H9 (cell line): ENCODE results near the gene ARHGAP45. TPM values are rescaled to one million over a fixed set of nuclear protein-coding genes. Genes with fewer than 3 reads are reported as not detected.
A peak's percentile ranks its signal among the peaks of the same experiment; 100 is the strongest.

Source experiments
- DNase-seq: peaks from one replicate; pipeline ENCODE4 v3.0.0-alpha.2; 2017
- H2AFZ ChIP-seq: one replicate; pipeline ENCODE4 v1.6.1; 2013; ENCODE audit warnings: mild to moderate bottlenecking, low read length, control low read depth, moderate library complexity
- H2AK5ac ChIP-seq: 2 replicates; pipeline ENCODE4 v1.6.1; 2013; ENCODE audit warnings: low read length, control low read depth, mixed read lengths; ENCODE audit not compliant: insufficient read length
- H2BK120ac ChIP-seq: one replicate; pipeline ENCODE4 v1.6.1; 2013; ENCODE audit warnings: low read depth, mild to moderate bottlenecking, low read length, control low read depth, inconsistent platforms; ENCODE audit not compliant: poor library complexity, severe bottlenecking
- H2BK12ac ChIP-seq: 2 replicates; pipeline ENCODE4 v1.6.1; 2013; ENCODE audit warnings: low read length, control low read depth, mixed read lengths, low read depth; ENCODE audit not compliant: insufficient read length
- H2BK15ac ChIP-seq: 2 replicates; pipeline ENCODE4 v1.6.1; 2013; ENCODE audit warnings: low read depth, low read length, control low read depth
- H2BK20ac ChIP-seq: one replicate; pipeline ENCODE4 v1.6.1; 2013; ENCODE audit warnings: low read depth, mild to moderate bottlenecking, low read length, control low read depth, inconsistent platforms; ENCODE audit not compliant: poor library complexity, severe bottlenecking
- H2BK5ac ChIP-seq: 2 replicates; pipeline ENCODE4 v1.6.1; 2013; ENCODE audit warnings: low read length, control low read depth, mixed read lengths; ENCODE audit not compliant: insufficient read length
- H3K14ac ChIP-seq: 2 replicates; pipeline ENCODE4 v1.6.1; 2013; ENCODE audit warnings: low read length, control low read depth; ENCODE audit not compliant: insufficient read depth
- H3K18ac ChIP-seq: 2 replicates; pipeline ENCODE4 v1.6.1; 2013; ENCODE audit warnings: low read depth, mild to moderate bottlenecking, mixed read lengths, low read length, control low read depth; ENCODE audit not compliant: insufficient read length
- H3K23ac ChIP-seq: 2 replicates; pipeline ENCODE4 v1.6.1; 2013; ENCODE audit warnings: low read length, control low read depth, mixed read lengths, low read depth; ENCODE audit not compliant: insufficient read length
- H3K23me2 ChIP-seq: 2 replicates; pipeline ENCODE4 v1.6.1; 2013; ENCODE audit warnings: low read depth, mild to moderate bottlenecking, mixed read lengths, low read length, control low read depth; ENCODE audit not compliant: insufficient read length, poor library complexity, severe bottlenecking
- H3K27ac ChIP-seq: 2 replicates; pipeline ENCODE4 v1.5.1; 2013; ENCODE audit warnings: low read length, control low read depth, mixed read lengths, low read depth; ENCODE audit not compliant: insufficient read length
- H3K27me3 ChIP-seq: 2 replicates; pipeline ENCODE4 v1.6.1; 2013; ENCODE audit warnings: low read length, control low read depth, inconsistent platforms; ENCODE audit not compliant: insufficient read depth
- H3K4ac ChIP-seq: 2 replicates; pipeline ENCODE4 v1.6.1; 2013; ENCODE audit warnings: low read depth, mild to moderate bottlenecking, control low read depth, inconsistent platforms, low read length, moderate library complexity
- H3K4me1 ChIP-seq: 2 replicates; pipeline ENCODE4 v1.6.1; 2013; ENCODE audit warnings: low read length, control low read depth, inconsistent platforms; ENCODE audit not compliant: insufficient read depth
- H3K4me2 ChIP-seq: 2 replicates; pipeline ENCODE4 v1.6.1; 2013; ENCODE audit warnings: low read length, control low read depth, mixed read lengths; ENCODE audit not compliant: insufficient read length, insufficient read depth
- H3K56ac ChIP-seq: 2 replicates; pipeline ENCODE4 v1.6.1; 2013; ENCODE audit warnings: low read depth, mild to moderate bottlenecking, mixed read lengths, low read length, control low read depth; ENCODE audit not compliant: insufficient read length
- H3K79me1 ChIP-seq: 2 replicates; pipeline ENCODE4 v1.6.1; 2013; ENCODE audit warnings: low read depth, mild to moderate bottlenecking, moderate library complexity, low read length, control low read depth, inconsistent platforms; ENCODE audit not compliant: insufficient read depth, poor library complexity, severe bottlenecking
- H3K79me2 ChIP-seq: 2 replicates; pipeline ENCODE4 v1.6.1; 2013; ENCODE audit warnings: low read length, control low read depth, inconsistent platforms; ENCODE audit not compliant: insufficient read depth
- H3K9ac ChIP-seq: 2 replicates; pipeline ENCODE4 v1.6.1; 2013; ENCODE audit warnings: low read length, control low read depth, mixed read lengths; ENCODE audit not compliant: insufficient read length; ENCODE audit errors: extremely low read depth
- H3K9me3 ChIP-seq: one replicate; pipeline ENCODE4 v1.6.1; 2013; ENCODE audit warnings: low read depth, low read length, inconsistent platforms; ENCODE audit not compliant: control insufficient read depth
- H3T11ph ChIP-seq: one replicate; pipeline ENCODE4 v1.6.1; 2013; ENCODE audit warnings: mild to moderate bottlenecking, low read length, control low read depth, inconsistent platforms
- H4K20me1 ChIP-seq: one replicate; pipeline ENCODE4 v1.6.1; 2013; ENCODE audit not compliant: control insufficient read depth, insufficient read length, insufficient read depth
- H4K5ac ChIP-seq: 2 replicates; pipeline ENCODE4 v1.6.1; 2013; ENCODE audit warnings: low read depth, mild to moderate bottlenecking, mixed read lengths, low read length, control low read depth; ENCODE audit not compliant: insufficient read length
- H4K8ac ChIP-seq: replicated peaks from 2 replicates; pipeline ENCODE4 v1.6.1; 2013; ENCODE audit warnings: low read length, control low read depth, mixed read lengths, low read depth; ENCODE audit not compliant: insufficient read length
- H4K91ac ChIP-seq: 2 replicates; pipeline ENCODE4 v1.6.1; 2013; ENCODE audit warnings: low read depth, mild to moderate bottlenecking, moderate library complexity, mixed read lengths, low read length, control low read depth; ENCODE audit not compliant: insufficient read length
- H3K27ac Mint-ChIP-seq, 3 experiments: 2 replicates in 2 of 3; 3 replicates in 1 of 3; pipeline ENCODE4 v1.8.0; 2020 to 2021; ENCODE audit warnings: mixed read lengths in 3 of 3, mild to moderate bottlenecking in 1 of 3, moderate library complexity in 1 of 3
- H3K27me3 Mint-ChIP-seq: 2 replicates; pipeline ENCODE4 v1.8.0; 2021; ENCODE audit warnings: low read depth, mild to moderate bottlenecking, moderate library complexity, mixed read lengths
- H3K36me3 Mint-ChIP-seq, 3 experiments: 2 replicates in 2 of 3; 3 replicates in 1 of 3; pipeline ENCODE4 v1.8.0; 2020 to 2021; ENCODE audit warnings: low read depth in 3 of 3, mixed read lengths in 3 of 3; ENCODE audit not compliant: insufficient read depth in 1 of 3
- H3K4me1 Mint-ChIP-seq, 2 experiments: 2 replicates each; pipeline ENCODE4 v1.8.0; 2020; ENCODE audit warnings: mixed read lengths in 2 of 2
- H3K4me3 Mint-ChIP-seq, 2 experiments: 2 replicates in 1 of 2; 3 replicates in 1 of 2; pipeline ENCODE4 v1.8.0; 2020 to 2021; ENCODE audit warnings: mild to moderate bottlenecking in 2 of 2, mixed read lengths in 2 of 2, moderate library complexity in 1 of 2
- H3K9me3 Mint-ChIP-seq, 2 experiments: 2 replicates in 1 of 2; 3 replicates in 1 of 2; pipeline ENCODE4 v1.8.0; 2020; ENCODE audit warnings: mild to moderate bottlenecking in 2 of 2, mixed read lengths in 2 of 2, moderate library complexity in 1 of 2
- WGBS: extraction: QIAGEN DNeasy Blood & Tissue Kit; methylation state at CpG from one replicate; pipeline ENCODE4 v1.1.7; 2013; ENCODE audit warnings: missing lambda C conversion rate, low lambda C conversion rate, mixed read lengths; ENCODE audit not compliant: insufficient read length; ENCODE audit errors: extremely low coverage; 5-methylcytosine and 5-hydroxymethylcytosine counted together
- total RNA-seq: library from RNA; stranded (reverse); gene quantifications from 2 replicates; pipeline ENCODE4 v1.2.1, GENCODE V29; 2021
- TF ChIP-seq, protein P1 (sequence below): fragments of 200-600 bp; sonication (generic); conservative IDR thresholded peaks from 3 replicates; pipeline ENCODE4 v1.8.0; 2021; ENCODE audit warnings: antibody characterized with exemption, mild to moderate bottlenecking

Gene ARHGAP45
- total RNA-seq, 1 experiment from 2014 or later, result 39.8 TPM

DNA sequence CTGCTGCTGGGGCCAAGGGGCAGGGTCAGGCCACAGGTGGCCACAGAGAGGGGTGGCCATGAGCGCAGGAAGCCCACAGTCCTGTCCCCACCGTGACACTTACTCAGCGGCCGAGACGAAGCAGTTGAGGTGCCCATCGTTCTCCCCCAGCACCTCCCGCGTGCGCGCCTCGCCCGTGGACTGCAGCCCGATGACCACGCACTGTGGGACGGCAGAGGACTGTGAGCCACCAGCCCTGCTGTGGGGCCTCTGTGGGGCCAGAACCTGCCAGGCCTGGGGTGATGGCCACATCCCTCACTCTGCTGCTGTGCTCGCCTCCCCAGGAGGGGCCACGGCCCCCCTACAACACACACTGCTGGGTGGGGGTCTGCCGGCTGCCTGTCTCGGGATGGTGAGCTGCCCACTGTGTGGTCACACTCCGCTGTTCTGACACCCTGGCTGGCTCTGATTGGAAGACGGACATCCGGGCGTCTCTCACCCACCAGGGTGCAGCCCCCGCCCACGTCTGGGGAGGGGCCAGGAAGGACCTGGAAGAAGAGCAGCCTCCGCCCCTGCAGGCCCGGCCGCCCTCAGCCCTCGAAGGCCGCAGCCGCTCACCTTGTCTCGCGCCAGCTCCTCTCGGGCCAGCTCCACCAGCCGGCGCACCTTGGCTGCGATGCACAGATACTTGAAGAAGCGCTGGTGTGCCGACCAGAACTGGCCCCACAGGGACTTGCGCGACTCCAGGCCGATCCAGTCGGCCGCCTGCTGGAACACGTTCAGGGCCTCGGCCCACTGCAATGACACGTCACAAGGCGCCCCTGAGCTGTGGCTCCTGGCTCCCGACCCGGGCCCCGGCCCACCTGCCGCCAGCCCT lies 50.0 kb downstream of the ARHGAP45 start:
- Histone ChIP-seq H3T11ph (no peak overlapping the region), H2BK15ac (no peak overlapping the region), H3K9ac (no peak overlapping the region), H3K27ac (no peak overlapping the region), H3K79me2 (no peaks in the 10 kb centered on the region), H4K91ac (no peak overlapping the region), H3K23me2 (no peaks in the 10 kb centered on the region), H3K4me1 (no peaks in the 10 kb centered on the region), H2BK5ac (no peak overlapping the region), H3K14ac (no peak overlapping the region; the same call in 1 of the 2 replicates), H2BK12ac (no peak overlapping the region), H2AK5ac (no peak overlapping the region), H2BK120ac (no peak overlapping the region), H3K4me2 (no peak overlapping the region), H4K20me1 (no peaks in the 10 kb centered on the region), H3K18ac (no peak overlapping the region), H3K27me3 (no peaks in the 10 kb centered on the region), H3K56ac (no peak overlapping the region), H4K8ac (no peak overlapping the region), H3K79me1 (no peaks in the 10 kb centered on the region), H3K4ac (no peak overlapping the region), H2AFZ (no peak overlapping the region), H3K9me3 (no peaks in the 10 kb centered on the region), H2BK20ac (no peak overlapping the region), H4K5ac (no peak overlapping the region), H3K23ac (no peak overlapping the region)
- Mint-ChIP-seq H3K27me3 (peaks cover 2% of the 10 kb centered on the region), H3K4me1 (peaks cover 0 to 8% of the 10 kb centered on the region in 2 experiments; a peak in 2 of 4 replicates), H3K27ac (peak overlapping the region in 1 of 3 experiments; percentile 36; a peak in 1 of 7 replicates), H3K9me3 (no peaks in the 10 kb centered on the region), H3K4me3 (no peak overlapping the region), H3K36me3 (peaks cover 12 to 36% (median 24%) of the 10 kb centered on the region in 3 experiments; a peak in 6 of 7 replicates)
- no CpG with 5 or more reads among the region's 52 CpGs for WGBS
- DNase-seq, result peak; percentile 72
- TF ChIP-seq, protein P1, sequence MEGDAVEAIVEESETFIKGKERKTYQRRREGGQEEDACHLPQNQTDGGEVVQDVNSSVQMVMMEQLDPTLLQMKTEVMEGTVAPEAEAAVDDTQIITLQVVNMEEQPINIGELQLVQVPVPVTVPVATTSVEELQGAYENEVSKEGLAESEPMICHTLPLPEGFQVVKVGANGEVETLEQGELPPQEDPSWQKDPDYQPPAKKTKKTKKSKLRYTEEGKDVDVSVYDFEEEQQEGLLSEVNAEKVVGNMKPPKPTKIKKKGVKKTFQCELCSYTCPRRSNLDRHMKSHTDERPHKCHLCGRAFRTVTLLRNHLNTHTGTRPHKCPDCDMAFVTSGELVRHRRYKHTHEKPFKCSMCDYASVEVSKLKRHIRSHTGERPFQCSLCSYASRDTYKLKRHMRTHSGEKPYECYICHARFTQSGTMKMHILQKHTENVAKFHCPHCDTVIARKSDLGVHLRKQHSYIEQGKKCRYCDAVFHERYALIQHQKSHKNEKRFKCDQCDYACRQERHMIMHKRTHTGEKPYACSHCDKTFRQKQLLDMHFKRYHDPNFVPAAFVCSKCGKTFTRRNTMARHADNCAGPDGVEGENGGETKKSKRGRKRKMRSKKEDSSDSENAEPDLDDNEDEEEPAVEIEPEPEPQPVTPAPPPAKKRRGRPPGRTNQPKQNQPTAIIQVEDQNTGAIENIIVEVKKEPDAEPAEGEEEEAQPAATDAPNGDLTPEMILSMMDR, result no peak
